ENCODE results near the gene FRK. TPM values are rescaled to one million over a fixed set of nuclear protein-coding genes. Genes with fewer than 3 reads are reported as not detected.

FRK gene
- total RNA-seq, 2 experiments from 2014 or later, result 0.03 TPM

GRCh38 chr6:116012471-116012949, 48.2 kb downstream of the FRK start:
- Mint-ChIP-seq H3K36me3 (ENCODE audit: low read depth) (no peaks in the 10 kb centered on the region), H3K9me3 (ENCODE audit: insufficient read depth) (no peaks in the 10 kb centered on the region), H3K27ac (no peak overlapping the region), H3K4me3 (no peak overlapping the region), H3K27me3 (ENCODE audit: low read depth) (peaks cover 23% of the 10 kb centered on the region), H3K4me1 (ENCODE audit: low read depth) (no peaks in the 10 kb centered on the region)
- DNase-seq, result no peak
- ChIA-PET CTCF (interaction anchor here (0.7 to 2.4 kb wide), 4 partner anchors 77 to 430 kb away, joined by 3 to 22 read pairs (median 3); no protein-coding TSS in a partner anchor), POLR2A (interaction anchor here (0.5 kb wide), 1 partner anchor 83 kb away, joined by 3 read pairs; no protein-coding TSS in a partner anchor)
- no peak for ATAC-seq

DNA sequence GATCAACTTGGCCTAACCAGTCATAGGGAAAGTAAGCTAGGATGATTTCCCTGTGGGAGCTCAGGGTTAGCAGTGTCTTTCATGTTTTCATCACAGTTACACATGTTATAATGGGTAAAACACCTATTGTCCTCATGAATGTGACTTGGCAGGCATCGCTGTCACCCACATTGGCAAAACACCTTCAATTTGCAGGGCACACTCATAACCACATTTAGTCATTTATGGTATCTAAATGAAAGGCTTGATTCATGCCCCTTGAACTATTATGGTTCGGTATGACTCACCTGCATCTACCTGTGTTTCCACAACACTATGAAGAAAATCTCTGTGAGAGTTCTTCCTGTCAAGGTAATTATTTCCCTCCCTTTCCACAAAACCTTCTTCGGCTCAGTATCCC, 49.2 kb downstream of the FRK start:
- no peak overlapping the region for H3K27ac Mint-ChIP-seq

GRCh38 chr6:116010790-116011401, 49.8 kb downstream of the FRK start:
- Mint-ChIP-seq H3K4me1 (ENCODE audit: low read depth) (no peaks in the 10 kb centered on the region), H3K36me3 (ENCODE audit: low read depth) (no peaks in the 10 kb centered on the region), H3K4me3 (no peak overlapping the region), H3K9me3 (ENCODE audit: insufficient read depth) (no peaks in the 10 kb centered on the region), H3K27me3 (ENCODE audit: low read depth) (peaks cover 18% of the 10 kb centered on the region), H3K27ac (no peak overlapping the region)
- DNase-seq (peak; percentile 61), ATAC-seq (peak; percentile 72)
- ChIA-PET POLR2A (no interaction called here), CTCF (interaction anchor here (0.6 to 2.4 kb wide), 9 partner anchors 19 to 102 kb away, joined by 3 to 22 read pairs (median 4); no protein-coding TSS in a partner anchor)

More for the DNA sequence above, 49.2 kb downstream of the FRK start:
- no peaks in the 10 kb centered on the region for H3K9me3 Mint-ChIP-seq (ENCODE audit: insufficient read depth)
- ATAC-seq, result peak; percentile 23
- ChIA-PET CTCF (interaction anchor here (0.6 to 2.4 kb wide), 9 partner anchors 19 to 101 kb away, joined by 3 to 22 read pairs (median 4); no protein-coding TSS in a partner anchor), POLR2A (no interaction called here)
- H3K4me1 Mint-ChIP-seq (ENCODE audit: low read depth), result no peaks in the 10 kb centered on the region
- DNase-seq, result no peak
- H3K36me3 Mint-ChIP-seq (ENCODE audit: low read depth), result no peaks in the 10 kb centered on the region
- H3K4me3 Mint-ChIP-seq, result no peak overlapping the region
- H3K27me3 Mint-ChIP-seq (ENCODE audit: low read depth), result peaks cover 18% of the 10 kb centered on the region

GRCh38 chr6:116010386-116010785, 50.3 kb downstream of the FRK start:
- H3K27ac Mint-ChIP-seq, result no peak overlapping the region
- H3K27me3 Mint-ChIP-seq (ENCODE audit: low read depth), result peaks cover 18% of the 10 kb centered on the region
- DNase-seq, result no peak
- CTCF ChIA-PET, result interaction anchor here (0.8 to 2.4 kb wide), 3 partner anchors 20 to 102 kb away, joined by 3 to 22 read pairs (median 4); no protein-coding TSS in a partner anchor
- H3K36me3 Mint-ChIP-seq (ENCODE audit: low read depth), result no peaks in the 10 kb centered on the region
- no peak overlapping the region for H3K4me3 Mint-ChIP-seq
- no peaks in the 10 kb centered on the region for H3K9me3 Mint-ChIP-seq (ENCODE audit: insufficient read depth)
- no peak for ATAC-seq
- H3K4me1 Mint-ChIP-seq (ENCODE audit: low read depth), result no peaks in the 10 kb centered on the region
- POLR2A ChIA-PET, result no interaction called here

GRCh38 chr6:116008470-116009243, 52.0 kb downstream of the FRK start:
- ChIA-PET POLR2A (no interaction called here), CTCF (interaction anchor here (0.7 to 1.5 kb wide), 6 partner anchors 9 to 104 kb away, joined by 3 to 4 read pairs (median 3); partner anchors contain the start of gene NT5DC1)
- H3K27ac Mint-ChIP-seq, result no peak overlapping the region
- peaks cover 12% of the 10 kb centered on the region for H3K27me3 Mint-ChIP-seq (ENCODE audit: low read depth)
- ATAC-seq (no peak), DNase-seq (no peak)
- H3K4me3 Mint-ChIP-seq, result no peak overlapping the region
- no peaks in the 10 kb centered on the region for H3K4me1 Mint-ChIP-seq (ENCODE audit: low read depth)
- no peaks in the 10 kb centered on the region for H3K9me3 Mint-ChIP-seq (ENCODE audit: insufficient read depth)
- no peaks in the 10 kb centered on the region for H3K36me3 Mint-ChIP-seq (ENCODE audit: low read depth)

- ATAC-seq (no peak), DNase-seq (no peak)
- Mint-ChIP-seq H3K4me3 (no peak overlapping the region), H3K4me1 (ENCODE audit: low read depth) (no peaks in the 10 kb centered on the region), H3K27me3 (ENCODE audit: low read depth) (peaks cover 8% of the 10 kb centered on the region), H3K36me3 (ENCODE audit: low read depth) (no peaks in the 10 kb centered on the region), H3K9me3 (ENCODE audit: insufficient read depth) (no peaks in the 10 kb centered on the region), H3K27ac (no peak overlapping the region)
- ChIA-PET POLR2A (no interaction called here), CTCF (no interaction called here)
Measured at GRCh38 chr6:116004841-116005815, 55.6 kb downstream of the FRK start.

DNA sequence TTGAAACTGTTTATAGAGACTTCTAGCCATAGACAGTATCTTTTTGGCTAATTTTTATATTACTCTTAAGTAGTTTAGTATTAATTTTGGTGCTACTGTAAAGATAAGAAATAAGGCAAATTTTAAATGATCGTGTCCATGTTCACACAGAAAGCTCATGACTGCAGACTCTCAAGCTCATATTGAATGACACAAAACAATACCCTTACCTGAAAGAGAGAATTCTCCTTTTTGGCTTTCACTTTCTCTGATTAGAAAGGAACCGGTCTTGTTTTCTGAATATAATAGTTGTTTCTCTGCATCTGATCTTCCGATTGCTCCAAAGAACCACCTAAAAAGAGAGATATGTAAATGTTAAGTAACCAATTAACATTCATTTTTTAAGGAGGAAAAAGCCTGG, 57.0 kb downstream of the FRK start:
- Mint-ChIP-seq H3K27me3 (ENCODE audit: low read depth) (peaks cover 7% of the 10 kb centered on the region), H3K27ac (no peak overlapping the region), H3K9me3 (ENCODE audit: insufficient read depth) (no peaks in the 10 kb centered on the region), H3K4me1 (ENCODE audit: low read depth) (no peaks in the 10 kb centered on the region), H3K36me3 (ENCODE audit: low read depth) (no peaks in the 10 kb centered on the region), H3K4me3 (no peak overlapping the region)
- DNase-seq, result no peak
- ATAC-seq, result no peak
- POLR2A ChIA-PET, result no interaction called here
- CTCF ChIA-PET, result no interaction called here

- ATAC-seq (no peak), DNase-seq (no peak)
- H3K27me3 Mint-ChIP-seq (ENCODE audit: low read depth), result peaks cover 3% of the 10 kb centered on the region
- no peaks in the 10 kb centered on the region for H3K9me3 Mint-ChIP-seq (ENCODE audit: insufficient read depth)
- no peaks in the 10 kb centered on the region for H3K36me3 Mint-ChIP-seq (ENCODE audit: low read depth)
- no peak overlapping the region for H3K27ac Mint-ChIP-seq
- CTCF ChIA-PET, result no interaction called here
- H3K4me3 Mint-ChIP-seq, result no peak overlapping the region
- POLR2A ChIA-PET, result no interaction called here
- no peaks in the 10 kb centered on the region for H3K4me1 Mint-ChIP-seq (ENCODE audit: low read depth)
Measured at GRCh38 chr6:116002756-116003155, 57.9 kb downstream of the FRK start.

GRCh38 chr6:115999235-115999634, 61.5 kb downstream of the FRK start:
- Mint-ChIP-seq H3K27ac (no peak overlapping the region), H3K27me3 (ENCODE audit: low read depth) (peaks cover 6% of the 10 kb centered on the region), H3K9me3 (ENCODE audit: insufficient read depth) (no peaks in the 10 kb centered on the region), H3K4me3 (no peak overlapping the region), H3K36me3 (ENCODE audit: low read depth) (no peaks in the 10 kb centered on the region), H3K4me1 (ENCODE audit: low read depth) (no peaks in the 10 kb centered on the region)
- CTCF ChIA-PET, result interaction anchor here (1.1 kb wide), 1 partner anchor 10 kb away, joined by 3 read pairs; no protein-coding TSS in a partner anchor
- ATAC-seq (no peak), DNase-seq (no peak)
- POLR2A ChIA-PET, result interaction anchor here (0.6 kb wide), 1 partner anchor 187 kb away, joined by 3 read pairs; no protein-coding TSS in a partner anchor

GRCh38 chr6:115997990-115998585, 62.6 kb downstream of the FRK start:
- H3K9me3 Mint-ChIP-seq (ENCODE audit: insufficient read depth), result no peaks in the 10 kb centered on the region
- DNase-seq, result no peak
- no peaks in the 10 kb centered on the region for H3K36me3 Mint-ChIP-seq (ENCODE audit: low read depth)
- POLR2A ChIA-PET, result no interaction called here
- H3K27me3 Mint-ChIP-seq (ENCODE audit: low read depth), result peaks cover 6% of the 10 kb centered on the region
- H3K27ac Mint-ChIP-seq, result no peak overlapping the region
- no peaks in the 10 kb centered on the region for H3K4me1 Mint-ChIP-seq (ENCODE audit: low read depth)
- H3K4me3 Mint-ChIP-seq, result no peak overlapping the region
- CTCF ChIA-PET, result no interaction called here
- no peak for ATAC-seq

GRCh38 chr6:115986026-115986425, 74.7 kb downstream of the FRK start:
- Mint-ChIP-seq H3K27me3 (ENCODE audit: low read depth) (peaks cover under 1% of the 10 kb centered on the region), H3K4me1 (ENCODE audit: low read depth) (no peaks in the 10 kb centered on the region), H3K36me3 (ENCODE audit: low read depth) (no peaks in the 10 kb centered on the region), H3K9me3 (ENCODE audit: insufficient read depth) (no peaks in the 10 kb centered on the region), H3K4me3 (no peak overlapping the region), H3K27ac (no peak overlapping the region)
- ChIA-PET CTCF (no interaction called here), POLR2A (no interaction called here)
- ATAC-seq (no peak), DNase-seq (no peak)

All from activated CD8-positive, alpha-beta T cell treated with anti-CD3 and anti-CD28 coated beads, Interleukin-2, amount 10 ng/mL, durations not matched to agents 7 days and 5 days (primary cell).